Activated effector memory CD4-positive, alpha-beta T cell treated with Interleukin-2 at 50 U/mL for 16 hours (primary cell): Measurements from ENCODE around the gene OR1L6.

ENCODE experiments used
- DNase-seq: peaks from one replicate; pipeline ENCODE4 v3.0.0-alpha.2; 2020

OR1L6 gene, protein sequence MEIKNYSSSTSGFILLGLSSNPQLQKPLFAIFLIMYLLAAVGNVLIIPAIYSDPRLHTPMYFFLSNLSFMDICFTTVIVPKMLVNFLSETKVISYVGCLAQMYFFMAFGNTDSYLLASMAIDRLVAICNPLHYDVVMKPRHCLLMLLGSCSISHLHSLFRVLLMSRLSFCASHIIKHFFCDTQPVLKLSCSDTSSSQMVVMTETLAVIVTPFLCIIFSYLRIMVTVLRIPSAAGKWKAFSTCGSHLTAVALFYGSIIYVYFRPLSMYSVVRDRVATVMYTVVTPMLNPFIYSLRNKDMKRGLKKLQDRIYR

DNA sequence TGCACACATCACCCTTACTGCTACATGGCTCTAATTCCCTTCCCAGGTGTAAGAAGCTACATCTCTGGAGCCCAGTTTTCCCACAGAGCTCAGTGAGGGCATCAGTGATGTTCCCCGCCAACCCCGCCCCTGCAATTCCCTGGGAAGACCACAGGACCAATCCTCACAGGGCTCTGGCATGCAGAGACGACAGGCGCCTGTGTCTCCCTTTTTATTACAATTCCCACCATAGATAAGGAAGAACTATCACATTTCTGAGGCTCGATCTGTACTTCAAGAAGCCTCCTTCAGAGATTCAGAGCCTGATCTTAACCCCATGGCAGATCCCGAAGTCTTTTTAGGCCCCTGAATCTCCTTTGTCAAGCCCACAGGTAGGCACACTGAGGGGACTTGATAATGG lies at the start of gene OR1L6:
TSS of gene OR1L6 (plus strand) at position 301 of the 400 bp plus-strand sequence. CDS start 7,545 bp downstream, outside the sequence.
- DNase-seq, result no peak

DNA sequence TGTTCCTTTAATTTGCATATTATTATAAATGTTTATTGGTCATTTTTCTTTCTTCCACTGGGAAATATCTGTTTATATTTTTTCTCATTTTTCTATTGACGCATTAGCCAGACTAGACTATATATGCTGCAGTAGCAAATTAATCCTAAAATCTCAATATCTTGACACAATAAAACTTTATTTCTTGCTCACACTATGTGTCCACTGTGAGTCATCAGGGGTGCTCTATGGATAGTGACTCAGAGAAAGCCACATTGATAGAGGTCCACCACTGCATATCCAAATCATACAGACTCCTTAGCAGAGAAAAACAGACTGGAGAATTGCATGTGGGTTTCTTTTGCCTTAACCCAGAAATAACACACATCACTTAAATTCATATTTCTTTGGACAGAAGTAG lies 46.4 kb upstream of the OR1L6 start:
- DNase-seq, result no peak

DNA sequence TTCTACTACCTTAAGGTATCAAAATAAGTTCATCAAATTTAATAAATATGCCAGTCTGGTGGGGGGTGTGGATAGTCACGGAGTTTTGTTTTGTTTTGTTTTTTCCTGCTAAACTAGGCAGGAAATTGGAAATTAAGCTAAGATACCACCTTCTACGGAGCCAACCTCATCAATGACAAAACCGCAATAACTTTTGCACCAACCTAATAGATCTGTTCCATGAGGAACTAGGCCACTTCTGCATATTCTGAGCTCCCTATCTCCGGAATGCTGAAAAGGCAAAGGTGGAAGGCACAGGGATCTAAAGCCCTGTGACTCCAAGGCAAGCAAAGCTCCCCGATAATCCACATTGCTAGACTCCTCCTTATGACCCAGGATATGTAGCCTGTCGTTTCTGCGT lies 24.1 kb upstream of the OR1L6 start:
- no peak for DNase-seq

DNA sequence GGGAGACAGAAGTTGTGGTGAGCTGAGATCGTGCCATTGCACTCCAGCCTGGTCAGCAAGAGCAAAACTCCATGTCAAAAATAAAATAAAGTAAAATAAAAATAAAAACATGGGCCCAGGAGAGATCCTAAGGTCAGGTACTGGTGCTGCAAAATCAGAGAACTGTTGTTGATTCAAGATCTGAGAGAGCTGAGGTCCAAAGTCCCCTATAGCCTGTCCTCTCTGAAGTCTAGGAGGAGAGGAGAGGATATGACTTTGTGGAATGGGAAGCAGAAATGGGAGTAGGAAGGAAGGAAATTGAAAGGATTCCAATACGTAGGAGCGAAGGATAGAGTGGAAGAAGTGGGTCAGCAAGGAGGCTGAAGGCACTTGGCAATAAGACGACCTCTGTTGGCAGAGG lies 22.9 kb upstream of the OR1L6 start:
- DNase-seq, result no peak

DNA sequence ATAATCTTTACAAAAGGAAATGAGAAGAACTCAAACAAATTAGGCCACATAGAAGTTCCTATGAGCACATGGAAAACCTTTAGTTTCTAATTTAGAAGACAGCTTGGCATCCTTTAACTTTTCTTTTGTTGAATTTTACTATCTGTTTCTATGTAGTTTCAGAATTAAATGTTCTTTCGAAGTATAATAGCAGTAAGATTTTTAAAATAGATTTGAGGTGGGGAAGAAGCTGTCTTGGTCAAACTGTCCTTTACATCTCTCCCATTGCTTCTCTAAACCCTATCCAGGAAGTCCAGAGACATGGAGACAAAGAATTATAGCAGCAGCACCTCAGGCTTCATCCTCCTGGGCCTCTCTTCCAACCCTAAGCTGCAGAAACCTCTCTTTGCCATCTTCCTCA lies 18.4 kb upstream of the OR1L6 start, which contains the start of gene OR1L4:
TSS of gene OR1L4 (plus strand) at position 301 of the 400 bp plus-strand sequence. CDS start at position 301, 0 bp downstream.
- no peak for DNase-seq

GRCh38 chr9:122754825-122755224 lies 12.7 kb downstream of the OR1L6 start:
- no peak for DNase-seq

- no peak for DNase-seq
Measured at GRCh38 chr9:122767817-122768216, 25.7 kb downstream of the OR1L6 start.

- no peak for DNase-seq
Measured at GRCh38 chr9:122777052-122777451, 34.9 kb downstream of the OR1L6 start.

DNA sequence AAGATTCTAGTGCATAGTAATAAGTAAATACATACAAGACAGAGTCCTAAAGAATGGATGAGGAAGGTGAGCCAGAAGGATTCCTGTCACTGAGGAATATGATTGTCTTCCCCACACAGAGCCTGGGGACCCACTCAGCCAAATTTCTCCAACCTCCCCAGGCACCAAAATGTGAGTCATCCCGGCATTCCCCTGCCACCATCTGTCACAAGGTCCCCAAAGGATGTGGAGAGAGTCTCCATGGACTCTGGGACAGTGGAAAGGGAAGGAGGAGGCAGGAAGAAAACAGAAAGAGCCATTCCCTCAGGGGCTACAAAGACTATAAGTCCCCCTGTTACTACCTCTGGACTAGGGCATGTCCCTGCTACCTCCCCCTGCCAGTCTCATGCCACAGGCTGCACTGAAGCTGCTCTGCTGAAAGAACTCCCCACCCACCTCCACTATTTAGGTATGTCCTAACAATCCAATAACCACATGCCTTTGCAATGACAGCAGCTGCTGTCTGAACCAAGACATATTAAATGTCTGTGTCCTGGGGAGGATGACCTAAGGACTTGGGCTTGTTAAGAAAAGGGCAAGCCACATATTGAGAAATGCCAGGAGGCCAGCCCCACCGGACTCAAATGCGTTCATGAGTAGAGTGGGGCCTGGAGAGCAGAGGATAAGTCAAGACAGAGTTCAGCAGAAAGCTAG lies 36.0 kb downstream of the OR1L6 start:
- no peak for DNase-seq

DNA sequence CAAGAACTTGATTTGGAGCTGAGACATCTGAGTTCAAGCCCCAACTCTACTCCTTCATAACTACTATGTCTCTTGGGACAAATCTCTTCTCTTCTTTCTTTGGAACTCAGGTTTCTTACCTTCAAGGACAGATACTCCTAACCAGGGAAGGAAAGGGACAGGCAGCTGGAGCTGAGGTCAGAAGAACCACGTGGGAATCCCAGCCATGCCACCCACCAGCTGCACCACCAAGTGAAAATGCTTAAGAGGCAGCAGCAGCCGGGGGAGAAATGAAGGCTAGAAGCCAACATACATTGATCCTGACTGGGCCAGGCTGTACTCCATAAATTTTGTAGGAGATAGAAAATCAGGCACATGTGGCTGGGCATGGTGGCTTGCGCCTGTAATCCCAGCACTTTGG lies 37.1 kb downstream of the OR1L6 start:
- DNase-seq, result no peak

DNA sequence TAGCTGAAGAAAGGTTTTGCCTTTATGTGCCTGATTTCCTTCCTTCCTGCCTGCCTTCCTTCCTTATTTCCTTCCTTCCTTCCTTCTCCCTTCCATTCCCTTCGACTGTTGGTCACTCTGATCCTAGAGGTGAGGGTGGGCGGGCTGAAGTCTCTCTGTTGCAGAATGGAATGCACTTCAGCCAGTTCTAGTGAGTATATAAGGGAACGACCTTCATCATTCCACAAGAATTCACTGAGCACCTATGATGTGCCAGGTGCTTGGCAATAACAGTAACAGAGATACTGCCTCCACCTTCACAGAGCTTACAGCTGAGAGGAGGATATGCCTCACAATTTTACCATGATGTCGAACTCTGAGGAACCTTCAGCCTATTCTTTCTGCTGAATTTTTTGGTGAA lies 37.9 kb downstream of the OR1L6 start:
- no peak for DNase-seq

- DNase-seq, result no peak
Measured at GRCh38 chr9:122781671-122782070, 39.6 kb downstream of the OR1L6 start.

- DNase-seq, result no peak
Measured at GRCh38 chr9:122785269-122785668, 43.2 kb downstream of the OR1L6 start.

GRCh38 chr9:122786338-122786737 lies 44.2 kb downstream of the OR1L6 start:
- DNase-seq, result no peak

- DNase-seq, result no peak
Measured at GRCh38 chr9:122788831-122789230, 46.7 kb downstream of the OR1L6 start, which contains the start of gene OR5C1. OR5C1 (plus strand) TSS chr9:122788933; CDS start chr9:122788933, 0 bp downstream.

- DNase-seq, result no peak
Measured at GRCh38 chr9:122789256-122790046, 47.3 kb downstream of the OR1L6 start.

GRCh38 chr9:122791872-122792669 lies 50.0 kb downstream of the OR1L6 start:
- DNase-seq, result no peak

DNA sequence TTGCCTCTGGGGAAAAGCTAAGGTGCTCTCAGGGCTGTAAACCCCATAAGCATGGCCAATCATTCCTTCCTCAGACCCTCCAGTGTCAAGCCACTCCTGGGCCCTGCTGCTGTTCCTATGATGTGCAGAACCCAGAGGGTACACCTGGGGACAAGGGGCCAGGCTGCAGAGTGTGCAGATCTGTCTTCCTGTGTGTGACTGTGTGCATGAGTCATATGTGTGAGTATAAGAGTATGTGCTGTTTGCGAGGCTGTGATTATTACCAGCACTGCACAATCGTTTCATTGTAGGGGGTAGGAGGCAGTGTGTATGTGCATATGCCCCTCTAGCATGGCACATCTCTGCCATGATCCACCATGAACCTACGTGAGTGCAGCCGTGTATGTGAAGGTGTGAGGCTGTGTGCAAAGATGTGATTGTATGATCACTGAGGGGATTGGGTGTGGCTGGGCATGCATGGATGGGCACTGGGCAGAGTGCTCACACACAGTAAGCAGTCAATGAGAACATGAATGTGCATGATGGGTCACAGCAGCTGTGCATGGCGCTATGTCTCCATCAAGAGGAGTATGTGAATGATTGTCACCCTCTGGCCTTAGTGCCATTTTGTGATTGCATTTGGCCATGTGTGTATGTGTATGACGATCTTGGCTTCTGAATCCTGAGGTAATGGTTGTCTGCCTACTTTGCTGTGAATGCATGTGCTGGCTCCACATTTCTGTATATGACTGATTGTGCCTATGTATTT lies 55.4 kb downstream of the OR1L6 start:
- no peak for DNase-seq
